A673 (cell line): Measurements from ENCODE around the gene KLF3. TPM values are rescaled to one million over a fixed set of nuclear protein-coding genes. Genes with fewer than 3 reads are reported as not detected.

ENCODE experiments used
- BruUV-seq: library from RNA; stranded (reverse); fragments of 400-500 nt; replicated peaks from 2 replicates; lab custom pipeline; 2021; lab: Mats Ljungman, UMichigan
- CTCF ChIA-PET: fragments of 300-600 bp; sonication (Branson Sonifier 250); formaldehyde crosslinking; loops from one replicate; lab custom pipeline; 2022; ENCODE audit warnings: antibody characterized with exemption; lab: Charles Lee
- POLR2A ChIA-PET: fragments of 300-600 bp; sonication (Branson Sonifier 250); formaldehyde crosslinking; loops from one replicate; lab custom pipeline; 2022; ENCODE audit warnings: antibody characterized with exemption; ENCODE audit not compliant: low non-redundant PET; lab: Charles Lee
- DNase-seq: peaks from one replicate; pipeline ENCODE4 v3.0.0-alpha.2; 2015; ENCODE audit warnings: low spot score
- H3K27ac ChIP-seq: fragments of 200-600 bp; sonication (generic); 2 replicates; pipeline ENCODE4 v1.5.1; 2016; ENCODE audit warnings: mixed run types, low read depth, mild to moderate bottlenecking, mixed read lengths, antibody characterized with exemption, low read length; ENCODE audit not compliant: poor library complexity, severe bottlenecking
- H3K27me3 ChIP-seq: fragments of 200-600 bp; sonication (generic); replicated peaks from 2 replicates; pipeline ENCODE4 v1.6.1; 2017; ENCODE audit warnings: mixed run types, low read depth, mild to moderate bottlenecking, mixed read lengths, antibody characterized with exemption, low read length; ENCODE audit not compliant: insufficient read depth, poor library complexity
- H3K36me3 ChIP-seq: fragments of 200-600 bp; sonication (generic); 2 replicates; pipeline ENCODE4 v1.6.1; 2016; ENCODE audit warnings: mixed run types, mild to moderate bottlenecking, mixed read lengths, antibody characterized with exemption, low read length; ENCODE audit not compliant: insufficient read depth, poor library complexity, severe bottlenecking
- H3K4me1 ChIP-seq: fragments of 200-600 bp; sonication (generic); 2 replicates; pipeline ENCODE4 v1.6.1; 2017; ENCODE audit warnings: mixed run types, mild to moderate bottlenecking, mixed read lengths, antibody characterized with exemption, low read length; ENCODE audit not compliant: insufficient read depth, poor library complexity, severe bottlenecking
- H3K4me3 ChIP-seq: fragments of 200-600 bp; sonication (generic); 2 replicates; pipeline ENCODE4 v1.5.1; 2016; ENCODE audit warnings: low read depth, mixed run types, mild to moderate bottlenecking, mixed read lengths, low read length; ENCODE audit not compliant: poor library complexity, severe bottlenecking
- H3K9me3 ChIP-seq: fragments of 200-600 bp; sonication (generic); 2 replicates; pipeline ENCODE4 v1.6.1; 2016; ENCODE audit warnings: mixed run types, low read depth, mild to moderate bottlenecking, mixed read lengths, antibody characterized with exemption, low read length; ENCODE audit not compliant: poor library complexity, severe bottlenecking
- CTCF ChIP-seq: fragments of 300-800, 200-600 bp; sonication (generic); conservative IDR thresholded peaks from 2 replicates; pipeline ENCODE4 v1.5.1; 2017; ENCODE audit warnings: low read depth, mild to moderate bottlenecking, antibody characterized with exemption, low read length, moderate library complexity, mixed read lengths
- EZH2 ChIP-seq: fragments of 200-600 bp; sonication (generic); IDR thresholded peaks from 2 replicates; pipeline ENCODE4 v1.6.1; 2017; ENCODE audit warnings: borderline replicate concordance, low read depth, mild to moderate bottlenecking, mixed read lengths, antibody characterized with exemption, low read length; ENCODE audit not compliant: poor library complexity, severe bottlenecking
- intact Hi-C: fragments of 100-400 bp; cut with micrococcal nuclease; formaldehyde crosslinking; loops from one replicate; pipeline ENCODE4 v1.10.0; 2022; ENCODE audit not compliant: unreplicated experiment
- total RNA-seq: library from RNA; stranded (reverse); gene quantifications from 2 replicates; pipeline ENCODE4 v1.2.3, GENCODE V29; 2021

KLF3 gene
- total RNA-seq, 1 experiment from 2014 or later: 36.1 TPM

- Histone ChIP-seq H3K4me3 (no peak overlapping the region), H3K27me3 (no peaks in the 10 kb centered on the region), H3K4me1 (no peaks in the 10 kb centered on the region), H3K9me3 (no peaks in the 10 kb centered on the region), H3K36me3 (no peaks in the 10 kb centered on the region), H3K27ac (no peak overlapping the region)
- no peak for DNase-seq
- CTCF ChIA-PET: no interaction called here
- intact Hi-C loops: no loop called here
- no TSS peak for BruUV-seq
- POLR2A ChIA-PET: no interaction called here
- no peak for TF ChIP-seq EZH2
- TF ChIP-seq CTCF: no peak
Measured at GRCh38 chr4:38717604-38718003, 53.6 kb downstream of the KLF3 start.

GRCh38 chr4:38723114-38723513 is 59.1 kb downstream of the KLF3 start:
- no TSS peak for BruUV-seq
- ChIA-PET POLR2A (no interaction called here), CTCF (no interaction called here)

GRCh38 chr4:38723726-38724474 is 59.9 kb downstream of the KLF3 start:
- Histone ChIP-seq H3K4me3 (no peak overlapping the region), H3K27ac (no peak overlapping the region), H3K27me3 (no peaks in the 10 kb centered on the region), H3K36me3 (no peaks in the 10 kb centered on the region), H3K9me3 (no peaks in the 10 kb centered on the region), H3K4me1 (no peaks in the 10 kb centered on the region)
- TF ChIP-seq CTCF: no peak
- TF ChIP-seq EZH2: no peak
- DNase-seq: no peak
- POLR2A ChIA-PET: no interaction called here
- intact Hi-C loops: no loop called here
- CTCF ChIA-PET: no interaction called here
- BruUV-seq: no TSS peak

More at GRCh38 chr4:38723114-38723513, 59.1 kb downstream of the KLF3 start:
- Histone ChIP-seq H3K9me3 (no peaks in the 10 kb centered on the region), H3K27me3 (no peaks in the 10 kb centered on the region), H3K27ac (no peak overlapping the region), H3K4me1 (no peaks in the 10 kb centered on the region), H3K4me3 (no peak overlapping the region), H3K36me3 (no peaks in the 10 kb centered on the region)
- intact Hi-C loops: no loop called here
- no peak for DNase-seq
- TF ChIP-seq CTCF (no peak), EZH2 (no peak)
